ENCODE results near the gene TENM3.
"Not testable (repeated sequence)": the region's sequence is repeated elsewhere in the genome, so short reads cannot be mapped to it uniquely, and the experiment has no call there.

TENM3 gene

DNA sequence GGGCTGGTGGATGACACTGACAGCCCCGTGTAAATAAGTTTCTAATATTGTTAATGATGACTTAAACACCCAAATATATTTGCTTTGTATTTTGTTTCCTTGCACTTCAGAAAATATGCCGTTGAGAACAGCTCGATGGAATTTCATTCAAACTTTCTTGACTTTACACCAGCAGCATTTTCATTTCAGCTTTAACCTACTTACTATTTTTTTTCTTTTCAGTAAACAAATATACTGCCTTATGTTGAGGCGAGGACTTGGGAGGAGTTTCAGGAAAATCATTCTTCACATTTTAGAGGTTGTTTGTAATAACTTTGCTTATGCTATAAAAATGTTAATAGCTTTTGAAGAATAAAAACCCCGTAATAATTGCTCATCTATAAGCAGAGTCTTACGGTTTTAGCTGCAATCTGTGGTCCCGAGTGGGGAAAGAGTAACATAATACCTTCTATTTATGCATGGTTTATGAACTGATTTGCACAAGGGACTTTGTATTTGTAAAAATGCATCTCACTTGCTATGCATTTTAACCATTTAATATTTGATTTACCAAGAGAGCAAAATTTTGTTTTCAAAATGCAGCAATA lies 14.1 kb upstream of the TENM3 start:
- no peak for DNase-seq

DNA sequence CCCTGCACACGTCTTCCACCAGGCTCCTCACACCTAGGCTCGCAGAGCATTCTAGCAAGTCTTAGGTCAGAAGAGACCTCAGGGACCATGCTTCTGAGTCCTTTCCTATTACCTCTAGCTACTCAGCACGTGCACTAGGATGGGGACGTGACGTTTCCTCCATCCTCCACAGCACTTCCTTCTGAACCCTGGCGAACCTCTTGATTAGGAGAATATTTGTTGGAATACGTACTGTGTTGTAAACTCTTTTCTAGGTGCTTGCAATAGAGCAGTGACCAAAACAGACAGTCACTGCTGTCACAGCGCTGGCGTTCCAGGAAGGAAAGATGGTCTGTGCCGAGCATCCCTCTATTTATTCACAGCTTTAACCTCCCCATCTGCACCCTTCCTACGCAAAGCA lies 12.9 kb upstream of the TENM3 start:
- DNase-seq, result no peak

- DNase-seq, result no peak
Observed at GRCh38 chr4:182231080-182231479, 12.1 kb upstream of the TENM3 start.

DNA sequence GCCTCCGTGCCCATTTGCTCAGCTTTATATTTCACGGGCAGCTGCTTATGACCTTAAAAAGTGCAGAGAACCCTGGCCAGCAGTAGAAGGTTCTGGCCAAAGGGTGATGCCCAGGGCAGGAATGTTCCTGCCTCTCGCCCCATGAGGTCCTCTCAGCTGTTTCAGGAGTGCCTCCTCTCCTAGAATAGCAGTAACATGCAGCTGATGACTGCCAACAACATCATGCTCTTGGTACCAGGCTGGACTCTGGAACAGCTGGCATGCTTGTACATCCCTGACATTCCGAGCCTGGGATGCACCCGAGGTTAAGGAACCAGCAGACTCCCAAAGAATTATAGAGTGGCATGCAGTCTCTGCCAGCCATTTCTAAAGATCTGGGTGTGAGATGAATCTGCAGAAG lies 11.7 kb upstream of the TENM3 start:
- DNase-seq, result no peak

DNA sequence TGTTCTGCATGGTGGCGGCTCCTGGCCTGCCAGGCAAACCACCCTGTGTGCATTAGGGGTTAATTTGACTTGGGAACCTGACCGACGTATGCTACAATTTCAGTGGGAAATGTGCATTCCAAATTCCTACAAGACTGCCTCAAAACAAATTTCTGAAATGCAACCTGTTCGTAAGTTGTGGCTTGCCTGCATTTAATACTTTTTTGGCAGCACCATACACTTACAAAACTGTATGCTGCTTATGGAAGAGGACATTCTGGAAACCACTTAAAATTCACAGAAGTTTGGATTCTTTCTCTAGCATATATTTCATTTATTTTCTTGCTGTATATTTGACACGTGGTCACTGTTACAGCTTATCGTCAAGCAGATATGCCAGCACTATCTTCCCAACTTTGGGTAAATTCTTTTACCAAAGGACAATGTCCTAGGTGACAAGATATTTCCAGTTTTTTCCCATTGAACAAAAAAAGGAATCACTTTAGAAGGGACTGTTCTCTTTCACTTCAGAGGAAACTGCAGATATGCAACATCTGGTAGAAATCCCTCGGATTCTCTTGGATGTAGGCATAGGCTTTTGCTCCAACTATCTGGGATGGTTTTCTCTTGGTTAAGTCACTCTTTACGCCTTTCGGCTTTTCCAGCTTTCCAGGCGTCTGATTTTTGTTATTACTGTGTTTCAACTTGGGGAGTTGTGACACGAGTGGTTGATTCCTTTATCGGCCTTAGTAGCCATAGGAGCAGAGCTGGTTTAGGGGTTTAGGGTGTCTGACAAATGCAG lies 9.7 kb upstream of the TENM3 start:
- no peak for DNase-seq

- no peak for DNase-seq
Observed at GRCh38 chr4:182235021-182235795, 8.0 kb upstream of the TENM3 start.

DNA sequence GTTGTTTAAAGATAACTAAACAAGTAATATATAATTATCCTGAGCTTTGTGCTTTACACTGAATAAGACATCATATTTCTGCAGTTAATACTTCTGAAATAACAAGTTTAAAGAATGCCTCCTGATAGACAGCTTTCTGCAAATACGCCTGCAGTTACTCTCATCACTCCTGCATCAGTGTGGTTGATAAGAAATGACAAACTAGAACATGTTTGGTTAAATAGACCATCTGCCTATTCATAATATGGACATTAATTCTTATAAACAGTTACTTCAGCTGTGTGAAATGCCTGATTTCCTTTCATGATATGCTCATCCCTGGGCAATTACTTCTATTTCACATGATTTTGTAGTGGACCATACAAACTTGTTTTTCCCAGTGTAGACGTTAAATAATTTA lies 7.0 kb upstream of the TENM3 start:
- no peak for DNase-seq

DNA sequence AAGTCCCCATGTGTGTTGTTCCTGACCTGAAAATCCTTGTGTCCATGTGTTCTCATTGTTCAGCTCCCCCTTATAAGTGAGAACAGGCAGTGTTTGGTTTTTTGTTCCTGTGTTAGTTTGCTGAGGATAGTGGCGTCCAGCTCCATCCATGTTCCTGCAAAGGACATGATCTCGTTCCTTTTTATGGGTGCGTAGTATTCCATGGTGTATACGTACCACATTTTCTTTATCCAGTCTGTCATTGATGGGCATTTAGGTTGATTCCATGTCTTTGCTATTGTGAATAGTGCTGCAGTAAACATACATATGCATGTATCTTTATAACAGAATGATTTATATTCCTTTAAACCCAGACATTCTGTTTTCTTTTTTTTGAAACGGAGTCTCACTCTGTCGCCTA lies 6.2 kb upstream of the TENM3 start:
- not testable (repeated sequence) for DNase-seq

DNA sequence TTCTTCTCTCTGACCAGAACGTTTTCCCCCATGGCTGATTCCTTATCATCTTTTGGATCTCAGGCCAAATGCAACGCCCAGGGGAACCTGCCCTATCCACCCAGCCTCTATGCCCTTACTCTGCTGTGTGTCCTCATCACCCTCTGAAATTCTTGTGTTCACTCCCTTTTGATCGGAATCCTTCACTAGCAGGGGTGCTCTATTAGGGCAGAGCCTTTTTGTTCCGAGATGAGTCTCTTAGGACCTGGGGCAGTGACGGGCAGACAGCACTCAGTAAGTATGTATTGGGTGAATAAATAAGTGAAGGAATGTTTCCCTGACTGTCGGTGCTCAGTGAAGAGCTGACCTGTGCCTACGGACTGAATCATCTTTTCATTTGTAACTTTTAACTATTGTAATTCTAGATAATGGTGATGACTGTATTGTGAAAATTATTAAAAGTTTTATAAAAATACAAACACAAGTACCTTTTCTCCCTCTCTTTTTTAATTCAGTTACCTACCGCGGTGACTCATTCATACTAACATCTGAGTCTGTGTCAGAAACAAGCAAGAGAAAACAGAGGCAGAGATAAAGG lies 4.8 kb upstream of the TENM3 start:
- DNase-seq, result no peak

DNA sequence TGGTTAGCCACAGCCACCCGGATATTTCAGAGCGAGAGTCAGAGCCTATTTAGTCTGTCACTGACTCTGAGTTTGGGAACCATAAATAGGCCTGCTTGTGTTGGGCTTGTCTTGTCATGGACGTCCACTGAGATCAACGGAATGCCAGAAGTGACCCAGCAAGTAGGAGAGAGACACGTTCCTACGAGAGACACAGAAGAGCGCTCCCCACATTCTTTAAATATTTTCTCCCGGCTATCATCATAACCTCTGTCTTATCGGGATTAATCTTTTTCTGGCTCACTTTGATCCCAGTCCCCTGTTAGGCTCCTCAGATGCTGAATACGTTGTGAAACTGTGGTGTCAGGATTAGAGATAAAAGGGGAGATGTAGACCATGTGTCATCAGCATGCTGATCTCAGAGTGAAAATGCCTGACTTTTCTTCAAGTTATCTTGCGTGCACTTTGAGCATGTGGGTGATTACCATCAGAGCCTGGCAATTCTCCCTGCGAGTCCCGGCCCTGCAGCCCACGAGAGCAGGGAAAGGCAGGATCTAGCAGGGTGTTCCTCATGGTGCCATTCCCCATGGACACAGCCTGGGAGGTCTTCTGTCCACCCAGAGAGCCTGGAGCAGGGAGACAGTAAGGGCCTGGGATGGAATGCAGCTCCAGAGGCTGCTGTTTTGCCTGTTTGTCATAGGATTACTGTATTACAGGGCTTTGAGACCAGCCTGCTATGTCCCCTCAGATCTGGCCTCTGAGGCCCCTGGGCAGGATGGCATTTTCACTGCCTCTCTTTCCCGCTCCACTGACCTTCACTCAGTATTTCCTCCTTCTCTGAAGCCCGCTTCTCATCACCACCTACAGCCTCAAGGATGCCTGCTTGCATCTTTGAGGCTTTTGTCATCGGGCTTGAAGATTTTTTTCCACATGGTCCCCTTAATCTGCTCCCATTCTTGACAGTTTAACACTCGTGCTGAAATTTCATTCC lies 2.8 kb upstream of the TENM3 start:
- DNase-seq, result no peak

DNA sequence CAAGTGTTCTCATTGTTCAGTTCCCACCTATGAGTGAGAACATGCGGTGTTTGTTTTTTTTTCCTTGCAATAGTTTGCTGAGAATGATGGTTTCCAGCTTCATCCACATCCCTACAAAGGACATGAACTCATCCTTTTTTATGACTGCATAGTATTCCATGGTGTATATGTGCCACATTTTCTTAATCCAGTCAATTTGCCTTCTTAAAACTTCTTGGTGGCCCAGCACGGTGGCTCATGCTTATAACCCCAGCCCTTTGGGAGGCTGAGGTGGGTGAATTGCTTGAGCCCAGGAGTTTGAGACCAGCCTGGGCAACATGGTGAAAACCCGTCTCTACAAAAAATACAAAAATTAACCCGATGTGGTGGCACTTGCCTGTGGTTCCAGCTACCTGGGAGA lies 942 bp upstream of the TENM3 start:
- not testable (repeated sequence) for DNase-seq

DNA sequence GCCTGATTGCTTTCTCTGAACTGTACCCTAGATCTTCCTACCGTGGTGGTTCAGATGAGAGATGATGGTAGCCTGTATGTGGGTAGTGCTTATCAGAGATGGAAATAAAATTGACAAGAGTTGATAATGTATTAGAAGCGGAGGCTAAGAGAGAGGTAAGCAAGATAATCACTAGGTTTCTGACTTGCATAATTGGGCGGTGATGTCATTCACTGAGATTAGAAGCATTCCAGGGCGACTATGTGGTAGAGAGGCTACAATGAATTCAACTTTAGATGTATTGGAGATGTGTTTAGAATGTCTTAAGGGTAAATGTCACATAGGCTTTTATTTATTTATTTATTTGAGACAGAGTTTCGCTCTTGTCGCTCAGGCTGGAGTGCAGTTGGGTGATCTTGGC lies 415 bp upstream of the TENM3 start:
- no peak for DNase-seq

DNA sequence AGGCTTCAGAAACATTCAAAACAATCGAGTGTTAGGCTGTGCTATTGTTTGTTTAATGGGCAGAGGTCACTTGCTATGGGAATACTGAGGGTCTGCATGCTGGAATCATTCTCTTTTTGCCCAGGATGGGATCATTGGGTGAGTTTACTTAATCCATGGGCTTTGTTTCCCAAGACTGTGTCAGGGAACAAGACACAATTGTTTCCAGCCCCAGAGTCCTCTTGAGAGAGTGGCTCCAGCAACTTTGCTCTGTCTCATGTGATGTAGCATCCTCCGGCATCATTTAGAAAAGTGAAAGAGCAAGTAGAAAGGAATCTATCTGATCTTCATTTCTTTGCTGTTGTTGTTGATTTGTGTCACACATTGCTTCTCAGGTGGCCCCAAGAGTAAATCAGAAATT lies 1.8 kb downstream of the TENM3 start:
- DNase-seq, result no peak

- no peak for DNase-seq
Observed at GRCh38 chr4:182245541-182246215, 2.5 kb downstream of the TENM3 start.

GRCh38 chr4:182246401-182247205 lies 3.4 kb downstream of the TENM3 start:
- DNase-seq, result no peak

GRCh38 chr4:182248295-182248694 lies 5.1 kb downstream of the TENM3 start:
- no peak for DNase-seq

- no peak for DNase-seq
Observed at GRCh38 chr4:182250446-182250845, 7.2 kb downstream of the TENM3 start.

DNA sequence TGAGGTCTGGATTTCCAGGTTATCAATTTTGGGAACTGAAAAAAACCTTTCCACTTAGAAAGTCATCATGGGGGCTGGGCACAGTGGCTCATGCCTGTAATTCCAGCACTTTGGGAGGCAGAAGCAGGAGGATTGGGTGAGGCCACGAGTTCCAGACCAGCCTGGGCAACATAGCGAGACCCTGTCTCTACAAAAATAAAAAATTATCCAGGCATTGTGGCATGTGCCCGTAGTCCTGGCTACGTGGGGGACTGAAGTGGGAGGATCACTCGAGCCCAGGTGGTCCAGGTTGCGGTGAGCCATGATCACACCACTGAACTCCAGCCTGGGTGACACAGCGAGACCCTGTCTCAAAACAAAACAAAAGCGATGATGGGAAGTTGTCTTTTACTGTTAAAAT lies 7.9 kb downstream of the TENM3 start:
- no peak for DNase-seq

- DNase-seq, result no peak
Observed at GRCh38 chr4:182252220-182252619, 9.0 kb downstream of the TENM3 start.

DNA sequence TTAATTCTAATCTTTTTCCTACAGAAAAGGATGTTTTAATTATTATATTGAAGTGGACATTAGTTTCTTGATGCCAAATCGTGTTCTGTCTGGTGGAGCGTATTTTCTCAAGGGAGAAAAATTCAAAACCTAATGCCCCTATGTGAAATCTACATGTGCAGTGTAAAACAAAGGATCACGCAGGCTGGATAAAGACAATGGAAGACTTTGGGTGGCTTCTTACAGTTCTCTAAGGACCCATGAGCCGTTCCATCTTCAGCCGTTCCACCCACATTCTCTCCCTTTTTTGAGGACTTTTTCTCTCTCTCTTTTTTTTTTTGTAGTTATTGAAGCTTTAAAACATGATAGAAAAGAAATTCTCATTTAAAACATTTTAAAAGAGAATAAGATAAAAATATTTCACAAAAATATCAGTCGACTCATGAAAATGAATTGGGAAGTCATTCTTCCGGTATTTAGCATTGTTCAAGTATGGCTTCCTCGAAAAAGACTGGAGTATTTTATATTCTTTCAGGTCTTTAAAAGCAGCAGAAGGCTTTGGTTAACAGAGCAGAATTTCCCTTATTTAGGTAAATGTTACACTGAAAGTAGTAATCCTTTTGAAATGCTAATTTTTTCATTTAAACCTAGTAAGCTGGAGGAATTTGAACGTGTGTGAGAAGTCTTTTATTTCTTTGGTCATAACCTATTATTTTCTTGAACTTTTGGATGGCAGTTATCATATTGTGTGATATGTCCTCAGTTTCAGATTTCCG lies 11.0 kb downstream of the TENM3 start:
- no peak for DNase-seq
